ENCODE data around the gene PATE2.

DNA sequence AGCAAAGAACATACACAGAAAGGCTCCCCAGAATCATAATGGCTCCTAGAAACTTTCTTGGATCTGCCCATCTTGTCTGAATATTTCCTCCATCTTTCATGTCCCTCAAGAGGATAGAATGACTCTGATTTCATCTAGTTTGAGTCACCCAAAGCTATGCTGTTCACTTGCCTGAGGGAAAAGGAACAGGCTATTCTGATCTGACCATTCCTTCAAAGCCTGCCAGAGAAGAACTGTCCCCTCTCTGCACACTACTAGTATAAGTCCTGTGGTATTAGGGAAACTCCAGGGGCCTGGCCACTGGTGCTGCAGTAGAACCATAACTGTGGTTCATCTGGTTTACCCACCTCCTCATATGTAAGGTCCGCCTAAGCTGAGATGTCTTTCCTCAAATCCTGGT is 34.9 kb downstream of the PATE2 start:
- TF ChIP-seq, protein P1, sequence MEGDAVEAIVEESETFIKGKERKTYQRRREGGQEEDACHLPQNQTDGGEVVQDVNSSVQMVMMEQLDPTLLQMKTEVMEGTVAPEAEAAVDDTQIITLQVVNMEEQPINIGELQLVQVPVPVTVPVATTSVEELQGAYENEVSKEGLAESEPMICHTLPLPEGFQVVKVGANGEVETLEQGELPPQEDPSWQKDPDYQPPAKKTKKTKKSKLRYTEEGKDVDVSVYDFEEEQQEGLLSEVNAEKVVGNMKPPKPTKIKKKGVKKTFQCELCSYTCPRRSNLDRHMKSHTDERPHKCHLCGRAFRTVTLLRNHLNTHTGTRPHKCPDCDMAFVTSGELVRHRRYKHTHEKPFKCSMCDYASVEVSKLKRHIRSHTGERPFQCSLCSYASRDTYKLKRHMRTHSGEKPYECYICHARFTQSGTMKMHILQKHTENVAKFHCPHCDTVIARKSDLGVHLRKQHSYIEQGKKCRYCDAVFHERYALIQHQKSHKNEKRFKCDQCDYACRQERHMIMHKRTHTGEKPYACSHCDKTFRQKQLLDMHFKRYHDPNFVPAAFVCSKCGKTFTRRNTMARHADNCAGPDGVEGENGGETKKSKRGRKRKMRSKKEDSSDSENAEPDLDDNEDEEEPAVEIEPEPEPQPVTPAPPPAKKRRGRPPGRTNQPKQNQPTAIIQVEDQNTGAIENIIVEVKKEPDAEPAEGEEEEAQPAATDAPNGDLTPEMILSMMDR (conservative IDR thresholded peaks at IDR 0.05; ENCODE audit: low read depth, low read length) = no peak
- TF ChIP-seq EZH2 (IDR thresholded peaks at IDR 0.05; ENCODE audit: borderline replicate concordance, low read depth, low read length, poor library complexity, severe bottlenecking) = no peak

Data from A673 (cell line).